Endothelial cell of umbilical vein (primary cell): Measurements from ENCODE around the gene RAB35. TPM values are rescaled to one million over a fixed set of nuclear protein-coding genes. Genes with fewer than 3 reads are reported as not detected.

Experiments used
- BruUV-seq: library from RNA; stranded (reverse); fragments of 400-500 nt; replicated peaks from 2 replicates; lab custom pipeline; 2021; lab: Mats Ljungman, UMichigan
- CTCF ChIA-PET: fragments of 300-600, 350-600 bp; sonication (Branson Sonifier 250); formaldehyde crosslinking; loops from one replicate; lab custom pipeline; 2021; ENCODE audit warnings: antibody characterized with exemption, inconsistent platforms; lab: Charles Lee
- POLR2A ChIA-PET: fragments of 300-600, 350-600 bp; sonication (Branson Sonifier 250); formaldehyde crosslinking; loops from one replicate; lab custom pipeline; 2021; ENCODE audit warnings: antibody characterized with exemption, inconsistent platforms; lab: Charles Lee
- DNase-seq: peaks from one replicate; pipeline ENCODE4 v3.0.0-alpha.2; 2011; ENCODE audit warnings: low read depth, low spot score
- FAIRE-seq: peaks from 2 replicates; lab custom pipeline; 2011; peaks lifted over from hg19 to GRCh38; lab: Jason Lieb, UNC
- H2AFZ ChIP-seq: 2 replicates; pipeline ENCODE4 v1.6.0; 2012; ENCODE audit warnings: low read depth, low read length, control low read depth, inconsistent platforms
- H3K27ac ChIP-seq: 2 replicates; pipeline ENCODE4 v1.5.1; 2011; ENCODE audit warnings: low read depth, mild to moderate bottlenecking, control low read depth, low read length, moderate library complexity; ENCODE audit not compliant: insufficient read depth
- H3K27me3 ChIP-seq, 2 experiments: 2 replicates each; pipeline versions ENCODE4 v1.6.0 to v1.6.1; 2011; ENCODE audit warnings: low read length in 2 of 2, mixed read lengths in 1 of 2; ENCODE audit not compliant: control insufficient read depth in 2 of 2, insufficient read depth in 2 of 2
- H3K36me3 ChIP-seq, 2 experiments: 2 replicates in 1 of 2; 3 replicates in 1 of 2; pipeline ENCODE4 v1.5.1; 2011; ENCODE audit warnings: low read length in 2 of 2, mild to moderate bottlenecking in 1 of 2, moderate library complexity in 1 of 2; ENCODE audit not compliant: control insufficient read depth in 2 of 2, insufficient read depth in 2 of 2; ENCODE audit errors: extremely low read depth in 1 of 2
- H3K4me1 ChIP-seq: 3 replicates; pipeline ENCODE4 v1.5.1; 2011; ENCODE audit warnings: mild to moderate bottlenecking, low read length; ENCODE audit not compliant: control insufficient read depth, insufficient read depth; ENCODE audit errors: extremely low read depth
- H3K4me2 ChIP-seq: 2 replicates; pipeline ENCODE4 v1.6.1; 2011; ENCODE audit warnings: low read length, control low read depth, mixed read lengths; ENCODE audit not compliant: insufficient read depth
- H3K4me3 ChIP-seq, 3 experiments: fragments of 200-600 bp in 1 of 3; sonication (generic), shearing (Covaris generic) in 1 of 3; replicated peaks in 1 of 3; 2 replicates each; pipeline ENCODE4 v1.5.1; 2011 to 2016; ENCODE audit warnings: control low read depth in 3 of 3, low read length in 3 of 3, mild to moderate bottlenecking in 2 of 3, inconsistent platforms in 1 of 3, low read depth in 1 of 3, moderate library complexity in 1 of 3; ENCODE audit not compliant: insufficient read depth in 1 of 3
- H3K79me2 ChIP-seq: 2 replicates; pipeline ENCODE4 v1.6.0; 2012; ENCODE audit warnings: low read length, inconsistent platforms; ENCODE audit not compliant: control insufficient read depth, insufficient read depth
- H3K9ac ChIP-seq: replicated peaks from 2 replicates; pipeline ENCODE3; 2011; ENCODE audit warnings: low read length, control low read depth; ENCODE audit not compliant: insufficient read depth; ENCODE audit errors: extremely low read depth
- H3K9me1 ChIP-seq: replicated peaks from 3 replicates; pipeline ENCODE4 v1.6.0; 2011; ENCODE audit warnings: mild to moderate bottlenecking, low read length; ENCODE audit not compliant: control insufficient read depth, insufficient read depth; ENCODE audit errors: extremely low read depth
- H3K9me3 ChIP-seq: replicated peaks from 2 replicates; pipeline ENCODE4 v1.5.1; 2012; ENCODE audit warnings: low read length, inconsistent platforms; ENCODE audit not compliant: control insufficient read depth, insufficient read depth
- H4K20me1 ChIP-seq: replicated peaks from 2 replicates; pipeline ENCODE3; 2011; ENCODE audit warnings: mild to moderate bottlenecking, low read length; ENCODE audit not compliant: control insufficient read depth, insufficient read depth; ENCODE audit errors: extremely low read depth
- EZH2 ChIP-seq: IDR thresholded peaks from 2 replicates; pipeline ENCODE4 v1.6.1; 2012; ENCODE audit warnings: borderline replicate concordance, low read depth, mild to moderate bottlenecking, moderate library complexity, low read length, inconsistent platforms; ENCODE audit not compliant: severe bottlenecking
- FOS ChIP-seq: IDR thresholded peaks from 2 replicates; pipeline ENCODE4 v1.6.1; 2011; ENCODE audit warnings: mild to moderate bottlenecking, low read length, moderate library complexity, borderline replicate concordance; ENCODE audit not compliant: insufficient read depth
- GATA2 ChIP-seq: IDR thresholded peaks from 2 replicates; pipeline ENCODE4 v1.7.0; 2011; ENCODE audit warnings: low read depth, mild to moderate bottlenecking, moderate library complexity, mixed read lengths, low read length; ENCODE audit not compliant: insufficient read length, insufficient read depth
- JUN ChIP-seq: IDR thresholded peaks from 2 replicates; pipeline ENCODE4 v1.6.1; 2011; ENCODE audit warnings: borderline replicate concordance, low read depth; ENCODE audit not compliant: insufficient read length, insufficient read depth
- MYC ChIP-seq: IDR thresholded peaks from one replicate; pipeline ENCODE4 v1.6.1; 2011; ENCODE audit warnings: mild to moderate bottlenecking, low read depth, low read length
- POLR2A ChIP-seq: IDR thresholded peaks from 2 replicates; pipeline ENCODE4 v1.6.1; 2012; ENCODE audit warnings: low read depth, mild to moderate bottlenecking, control low read depth, low read length
- POLR2AphosphoS5 ChIP-seq: IDR thresholded peaks from 2 replicates; pipeline ENCODE4 v1.6.1; 2012; ENCODE audit warnings: low read depth, mild to moderate bottlenecking, control low read depth, low read length, moderate library complexity; ENCODE audit not compliant: insufficient read depth
- dilution Hi-C: fragments of 300-500 bp; cut with MboI; formaldehyde crosslinking; loops from one replicate; pipeline ENCODE4 v1.15.0; 2019; ENCODE audit warnings: low sequenced_read_pairs; ENCODE audit not compliant: extremely low pct_ligation_motif_present
- intact Hi-C: fragments of 100-400 bp; cut with micrococcal nuclease; formaldehyde crosslinking; loops from one replicate; pipeline ENCODE4 v1.10.0; 2022
- polyA plus RNA-seq, 4 experiments: library from polyadenylated mRNA; depleted of rRNA in 3 of 4; stranded (reverse) in 3 of 4; unstranded in 1 of 4; fragments of >200 nt; gene quantifications; 2 replicates each; pipeline versions ENCODE4 v1.2.1 to v1.2.3, GENCODE V29; 2011 to 2012; ENCODE audit warnings: missing spikeins in 1 of 4
- total RNA-seq: library from RNA; stranded (reverse); gene quantifications from 2 replicates; pipeline ENCODE4 v1.2.3, GENCODE V29; 2021
- TF ChIP-seq, protein P1 (sequence below): IDR thresholded peaks from 2 replicates; pipeline ENCODE4 v1.6.1; 2011; ENCODE audit not compliant: insufficient read depth, insufficient read length
- TF ChIP-seq, protein P2 (sequence below), 2 donors: IDR thresholded peaks; 1 replicate in 1 of 2; 2 replicates in 1 of 2; pipeline ENCODE4 v1.5.1; 2011; ENCODE audit warnings: low read length in 2 of 2, mild to moderate bottlenecking in 2 of 2, moderate library complexity in 2 of 2, control low read depth in 1 of 2, inconsistent platforms in 1 of 2, low read depth in 1 of 2; ENCODE audit not compliant: insufficient read depth in 1 of 2; ENCODE audit errors: extremely low read depth in 1 of 2

The RAB35 gene
- total and polyA plus RNA-seq, 2 donors (not counting 3 experiments of a cell fraction or from before 2014, with no cell fraction given): 70.5 to 80.3 TPM

DNA sequence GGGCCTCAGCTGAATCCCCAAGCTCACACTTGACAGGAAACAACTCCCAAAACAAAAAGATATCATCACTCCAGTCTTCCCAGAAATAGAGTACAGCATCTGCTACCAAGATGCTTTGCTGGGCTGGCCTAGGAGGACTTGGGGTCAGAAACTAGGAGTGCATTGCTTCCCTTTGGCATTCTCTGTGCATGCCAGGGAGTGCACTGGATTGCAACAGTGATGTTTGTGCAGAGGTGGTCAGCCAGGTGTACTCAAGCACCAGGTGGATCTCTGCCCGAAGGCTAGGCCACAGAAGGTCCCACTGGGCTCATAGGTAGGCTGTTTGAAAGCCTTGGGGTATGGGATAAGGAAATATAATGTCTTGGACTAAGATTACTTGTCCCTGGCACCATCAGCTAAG is 51.1 kb downstream of the RAB35 start:
- ChIA-PET CTCF (no interaction called here), POLR2A (no interaction called here)
- TF ChIP-seq GATA2: no peak
- no peak for TF ChIP-seq POLR2A
- TF ChIP-seq POLR2AphosphoS5: no peak
- TF ChIP-seq, protein P1, sequence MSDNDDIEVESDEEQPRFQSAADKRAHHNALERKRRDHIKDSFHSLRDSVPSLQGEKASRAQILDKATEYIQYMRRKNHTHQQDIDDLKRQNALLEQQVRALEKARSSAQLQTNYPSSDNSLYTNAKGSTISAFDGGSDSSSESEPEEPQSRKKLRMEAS: no peak
- TF ChIP-seq MYC: no peak
- TF ChIP-seq FOS: no peak
- no peak for TF ChIP-seq EZH2
- no peak for TF ChIP-seq JUN
- TF ChIP-seq, protein P2, sequence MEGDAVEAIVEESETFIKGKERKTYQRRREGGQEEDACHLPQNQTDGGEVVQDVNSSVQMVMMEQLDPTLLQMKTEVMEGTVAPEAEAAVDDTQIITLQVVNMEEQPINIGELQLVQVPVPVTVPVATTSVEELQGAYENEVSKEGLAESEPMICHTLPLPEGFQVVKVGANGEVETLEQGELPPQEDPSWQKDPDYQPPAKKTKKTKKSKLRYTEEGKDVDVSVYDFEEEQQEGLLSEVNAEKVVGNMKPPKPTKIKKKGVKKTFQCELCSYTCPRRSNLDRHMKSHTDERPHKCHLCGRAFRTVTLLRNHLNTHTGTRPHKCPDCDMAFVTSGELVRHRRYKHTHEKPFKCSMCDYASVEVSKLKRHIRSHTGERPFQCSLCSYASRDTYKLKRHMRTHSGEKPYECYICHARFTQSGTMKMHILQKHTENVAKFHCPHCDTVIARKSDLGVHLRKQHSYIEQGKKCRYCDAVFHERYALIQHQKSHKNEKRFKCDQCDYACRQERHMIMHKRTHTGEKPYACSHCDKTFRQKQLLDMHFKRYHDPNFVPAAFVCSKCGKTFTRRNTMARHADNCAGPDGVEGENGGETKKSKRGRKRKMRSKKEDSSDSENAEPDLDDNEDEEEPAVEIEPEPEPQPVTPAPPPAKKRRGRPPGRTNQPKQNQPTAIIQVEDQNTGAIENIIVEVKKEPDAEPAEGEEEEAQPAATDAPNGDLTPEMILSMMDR (IDR thresholded peaks at IDR 0.05; ENCODE audit: extremely low read depth in 1 of 2, insufficient read depth in 1 of 2, low read depth in 1 of 2, low read length in 2 of 2): no peak
- Histone ChIP-seq H3K79me2 (no peaks in the 10 kb centered on the region), H3K9me3 (no peaks in the 10 kb centered on the region), H4K20me1 (no peaks in the 10 kb centered on the region), H3K9me1 (no peaks in the 10 kb centered on the region), H3K4me2 (no peak overlapping the region), H3K27ac (no peak overlapping the region), H3K36me3 (no peaks in the 10 kb centered on the region), H3K4me3 (no peak overlapping the region), H3K27me3 (peaks cover 32 to 47% of the 10 kb centered on the region in 2 experiments), H3K9ac (no peak overlapping the region), H3K4me1 (no peaks in the 10 kb centered on the region), H2AFZ (no peak overlapping the region)
- DNase-seq: no peak
- dilution Hi-C loops: no loop called here
- intact Hi-C loops: no loop called here
- no TSS peak for BruUV-seq
- FAIRE-seq: no peak
